ENCODE measurements around the gene SLC16A10. TPM values are rescaled to one million over a fixed set of nuclear protein-coding genes. Genes with fewer than 3 reads are reported as not detected.
"Not testable (repeated sequence)": the region's sequence is repeated elsewhere in the genome, so short reads cannot be mapped to it uniquely, and the experiment has no call there.

Gene SLC16A10
- total RNA-seq, 2 donors from 2014 or later: 8.7 to 13.8 TPM

DNA sequence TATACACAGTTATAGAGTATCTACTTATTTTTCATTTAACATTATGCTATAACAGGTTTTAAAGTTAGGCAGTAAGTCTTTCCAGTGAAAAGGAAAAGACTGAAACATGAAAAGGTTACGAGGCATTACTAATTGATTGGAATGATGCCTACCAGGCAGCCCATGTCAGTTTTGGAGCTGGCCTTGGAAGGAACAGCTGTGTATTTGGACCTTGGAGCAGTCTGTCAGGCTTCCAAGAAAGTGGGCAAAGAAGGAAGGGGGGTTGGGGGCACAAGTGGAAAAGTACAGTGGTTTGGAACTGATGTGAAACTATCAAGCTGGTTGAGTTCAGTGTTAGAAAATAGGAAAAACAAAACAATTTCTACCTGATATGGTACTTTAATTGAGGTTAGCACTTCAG lies 41.7 kb downstream of the SLC16A10 start:
- Histone ChIP-seq H3K9ac (ENCODE audit: extremely low read depth, low read length, poor library complexity, severe bottlenecking) (no peak overlapping the region), H3K4me3 (ENCODE audit: low read length) (no peak overlapping the region), H3K4me1 (ENCODE audit: control insufficient read depth, insufficient read depth, low read length) (no peaks in the 10 kb centered on the region), H3K27me3 (ENCODE audit: control insufficient read depth, insufficient read depth, low read length, poor library complexity, severe bottlenecking) (no peaks in the 10 kb centered on the region), H3K27ac (ENCODE audit: low read depth, low read length) (no peak overlapping the region), H3K9me3 (ENCODE audit: control insufficient read depth, low read length) (no peaks in the 10 kb centered on the region), H3K36me3 (ENCODE audit: control insufficient read depth, insufficient read depth, low read length) (no peaks in the 10 kb centered on the region)
- no peak overlapping the region for H3K27ac Mint-ChIP-seq
- no peaks in the 10 kb centered on the region for H3K36me3 Mint-ChIP-seq (ENCODE audit: low read depth)
- H3K4me1 Mint-ChIP-seq: peaks cover 37% of the 10 kb centered on the region
- 85 to 96% methylated on average over 1 of the region's 1 CpG for WGBS, 2 experiments (ENCODE audit: insufficient coverage in 1 of 2, insufficient read length in 1 of 2)
- no peaks in the 10 kb centered on the region for H3K9me3 Mint-ChIP-seq
- no peak for DNase-seq
- no peak overlapping the region for H3K4me3 Mint-ChIP-seq
- TF ChIP-seq, protein P1, sequence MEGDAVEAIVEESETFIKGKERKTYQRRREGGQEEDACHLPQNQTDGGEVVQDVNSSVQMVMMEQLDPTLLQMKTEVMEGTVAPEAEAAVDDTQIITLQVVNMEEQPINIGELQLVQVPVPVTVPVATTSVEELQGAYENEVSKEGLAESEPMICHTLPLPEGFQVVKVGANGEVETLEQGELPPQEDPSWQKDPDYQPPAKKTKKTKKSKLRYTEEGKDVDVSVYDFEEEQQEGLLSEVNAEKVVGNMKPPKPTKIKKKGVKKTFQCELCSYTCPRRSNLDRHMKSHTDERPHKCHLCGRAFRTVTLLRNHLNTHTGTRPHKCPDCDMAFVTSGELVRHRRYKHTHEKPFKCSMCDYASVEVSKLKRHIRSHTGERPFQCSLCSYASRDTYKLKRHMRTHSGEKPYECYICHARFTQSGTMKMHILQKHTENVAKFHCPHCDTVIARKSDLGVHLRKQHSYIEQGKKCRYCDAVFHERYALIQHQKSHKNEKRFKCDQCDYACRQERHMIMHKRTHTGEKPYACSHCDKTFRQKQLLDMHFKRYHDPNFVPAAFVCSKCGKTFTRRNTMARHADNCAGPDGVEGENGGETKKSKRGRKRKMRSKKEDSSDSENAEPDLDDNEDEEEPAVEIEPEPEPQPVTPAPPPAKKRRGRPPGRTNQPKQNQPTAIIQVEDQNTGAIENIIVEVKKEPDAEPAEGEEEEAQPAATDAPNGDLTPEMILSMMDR (conservative IDR thresholded peaks at IDR 0.05): no peak
- no peaks in the 10 kb centered on the region for H3K27me3 Mint-ChIP-seq (ENCODE audit: insufficient read depth)

DNA sequence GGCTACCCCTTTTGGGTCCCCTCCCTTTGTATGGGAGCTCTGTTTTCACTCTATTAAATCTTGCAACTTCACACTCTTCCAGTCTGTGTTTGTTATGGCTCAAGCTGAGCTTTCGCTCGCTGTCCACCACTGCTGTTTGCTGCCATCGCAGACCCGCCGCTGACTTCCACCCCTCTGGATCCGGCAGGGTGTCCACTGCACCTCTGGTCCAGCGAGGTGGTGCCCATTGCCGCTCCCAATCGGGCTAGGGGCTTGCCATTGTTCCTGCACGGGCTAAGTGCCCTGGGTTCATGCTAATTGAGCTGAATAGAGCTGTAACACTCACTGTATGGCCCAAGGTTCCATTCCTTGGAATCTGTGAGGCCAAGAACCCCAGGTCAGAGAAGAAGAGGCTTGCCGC lies 43.7 kb downstream of the SLC16A10 start:
- H3K4me1 ChIP-seq (ENCODE audit: control insufficient read depth, insufficient read depth, low read length); H3K9ac ChIP-seq (ENCODE audit: extremely low read depth, low read length, poor library complexity, severe bottlenecking); H3K4me3 Mint-ChIP-seq; H3K9me3 Mint-ChIP-seq; H3K36me3 ChIP-seq (ENCODE audit: control insufficient read depth, insufficient read depth, low read length); H3K36me3 Mint-ChIP-seq (ENCODE audit: low read depth); DNase-seq; H3K4me3 ChIP-seq (ENCODE audit: low read length); H3K27ac ChIP-seq (ENCODE audit: low read depth, low read length); H3K27me3 ChIP-seq (ENCODE audit: control insufficient read depth, insufficient read depth, low read length, poor library complexity, severe bottlenecking); H3K27me3 Mint-ChIP-seq (ENCODE audit: insufficient read depth); H3K27ac Mint-ChIP-seq; H3K9me3 ChIP-seq (ENCODE audit: control insufficient read depth, low read length): not testable (repeated sequence)
- peaks cover 41% of the 10 kb centered on the region for H3K4me1 Mint-ChIP-seq
- 90 to 93% methylated on average over 3 to 11 of the region's 11 CpGs for WGBS, 2 experiments (ENCODE audit: insufficient coverage in 1 of 2, insufficient read length in 1 of 2)

DNA sequence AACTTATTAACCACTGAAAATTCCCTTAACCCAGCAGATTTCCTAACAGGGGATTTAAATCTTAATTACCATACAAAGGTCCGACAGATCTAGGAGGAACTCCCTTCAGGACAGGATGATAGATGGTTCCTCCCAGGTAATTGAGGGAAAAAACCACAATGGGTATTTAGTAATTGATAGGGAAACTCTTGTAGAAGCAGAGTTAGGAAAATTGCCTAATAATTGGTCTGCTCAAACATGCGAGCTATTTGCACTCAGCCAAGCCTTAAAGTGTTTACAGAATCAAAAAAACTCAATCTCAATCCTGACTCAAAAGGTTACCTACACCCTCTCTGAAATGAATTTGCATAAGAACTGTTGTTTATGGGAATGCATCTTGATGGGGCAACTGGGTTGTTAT lies 45.4 kb downstream of the SLC16A10 start:
- H3K4me3 ChIP-seq (ENCODE audit: low read length); H3K4me1 ChIP-seq (ENCODE audit: control insufficient read depth, insufficient read depth, low read length); H3K36me3 ChIP-seq (ENCODE audit: control insufficient read depth, insufficient read depth, low read length); H3K27ac ChIP-seq (ENCODE audit: low read depth, low read length); H3K4me3 Mint-ChIP-seq; H3K9me3 Mint-ChIP-seq; H3K9me3 ChIP-seq (ENCODE audit: control insufficient read depth, low read length); H3K36me3 Mint-ChIP-seq (ENCODE audit: low read depth); H3K27me3 ChIP-seq (ENCODE audit: control insufficient read depth, insufficient read depth, low read length, poor library complexity, severe bottlenecking); H3K9ac ChIP-seq (ENCODE audit: extremely low read depth, low read length, poor library complexity, severe bottlenecking); H3K27me3 Mint-ChIP-seq (ENCODE audit: insufficient read depth); DNase-seq: not testable (repeated sequence)
- Mint-ChIP-seq H3K27ac (peak overlapping the region; percentile 77), H3K4me1 (peaks cover 33% of the 10 kb centered on the region)
- 62 to 100% methylated on average over 1 to 2 of the region's 2 CpGs for WGBS, 2 experiments (ENCODE audit: insufficient coverage in 1 of 2, insufficient read length in 1 of 2)

DNA sequence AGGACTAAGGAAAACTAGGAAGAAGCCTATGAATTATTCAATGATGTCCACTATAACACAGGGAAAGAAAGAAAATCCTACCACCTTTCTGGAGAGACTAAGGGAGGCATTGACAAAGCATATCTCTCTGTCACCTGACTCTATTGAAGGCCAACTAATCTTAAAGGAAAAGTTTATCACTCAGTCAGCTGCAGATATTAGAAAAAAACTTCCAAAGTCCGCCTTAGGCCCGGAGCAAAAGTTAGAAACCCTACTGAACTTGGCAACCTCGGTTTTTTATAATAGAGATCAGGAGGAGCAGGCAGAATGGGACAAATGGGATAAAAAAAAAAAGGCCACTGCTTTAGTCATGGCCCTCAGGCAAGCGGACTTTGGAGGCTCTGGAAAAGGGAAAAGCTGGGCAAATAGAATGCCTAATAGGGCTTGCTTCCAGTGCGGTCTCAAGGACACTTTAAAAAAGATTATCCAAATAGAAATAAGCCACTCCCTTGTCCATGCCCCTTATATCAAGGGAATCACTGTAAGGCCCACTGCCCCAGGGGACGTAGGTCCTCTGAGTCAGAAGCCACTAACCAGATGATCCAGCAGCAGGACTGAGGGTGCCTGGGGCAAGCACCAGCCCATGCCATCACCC lies 47.0 kb downstream of the SLC16A10 start:
- WGBS, 2 experiments (ENCODE audit: insufficient coverage in 1 of 2, insufficient read length in 1 of 2): 91 to 96% methylated on average over 3 to 6 of the region's 6 CpGs
- not testable (repeated sequence) for H3K27ac Mint-ChIP-seq; H3K4me3 ChIP-seq (ENCODE audit: low read length); H3K36me3 Mint-ChIP-seq (ENCODE audit: low read depth); H3K9me3 Mint-ChIP-seq; DNase-seq; H3K27me3 Mint-ChIP-seq (ENCODE audit: insufficient read depth); H3K36me3 ChIP-seq (ENCODE audit: control insufficient read depth, insufficient read depth, low read length); H3K27ac ChIP-seq (ENCODE audit: low read depth, low read length); H3K9ac ChIP-seq (ENCODE audit: extremely low read depth, low read length, poor library complexity, severe bottlenecking); H3K4me3 Mint-ChIP-seq; H3K4me1 ChIP-seq (ENCODE audit: control insufficient read depth, insufficient read depth, low read length); H3K9me3 ChIP-seq (ENCODE audit: control insufficient read depth, low read length); H3K27me3 ChIP-seq (ENCODE audit: control insufficient read depth, insufficient read depth, low read length, poor library complexity, severe bottlenecking)
- peaks cover 30% of the 10 kb centered on the region for H3K4me1 Mint-ChIP-seq

DNA sequence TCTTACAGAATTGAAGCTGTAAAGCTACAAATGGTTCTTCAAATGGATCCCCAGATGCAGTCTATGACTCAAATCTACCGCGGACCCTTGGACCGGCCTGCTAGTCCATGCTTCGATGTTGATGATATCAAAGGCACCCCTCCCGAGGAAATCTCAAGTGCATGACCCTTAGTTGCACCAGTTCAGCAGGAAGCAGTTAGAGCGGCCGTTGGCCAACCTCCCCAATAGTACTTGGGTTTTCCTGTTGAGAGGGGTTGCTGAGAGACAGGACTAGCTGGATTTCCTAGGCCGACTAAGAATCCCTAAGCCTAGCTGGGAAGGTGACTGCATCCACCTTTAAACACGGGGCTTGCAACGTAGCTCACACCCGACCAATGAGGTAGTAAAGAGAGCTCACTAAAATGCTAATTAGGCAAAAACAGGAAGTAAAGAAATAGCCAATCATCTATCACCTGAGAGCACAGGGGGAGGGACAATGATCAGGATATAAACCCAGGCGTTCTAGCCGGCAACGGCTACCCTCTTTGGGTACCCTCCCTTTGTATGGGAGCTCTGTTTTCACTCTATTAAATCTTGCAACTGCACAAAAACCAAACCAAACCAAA lies 50.3 kb downstream of the SLC16A10 start:
- not testable (repeated sequence) for H3K27me3 ChIP-seq (ENCODE audit: control insufficient read depth, insufficient read depth, low read length, poor library complexity, severe bottlenecking); H3K4me1 ChIP-seq (ENCODE audit: control insufficient read depth, insufficient read depth, low read length); H3K9me3 Mint-ChIP-seq; DNase-seq; H3K27ac ChIP-seq (ENCODE audit: low read depth, low read length); H3K4me3 ChIP-seq (ENCODE audit: low read length); H3K27ac Mint-ChIP-seq; H3K4me3 Mint-ChIP-seq; H3K36me3 ChIP-seq (ENCODE audit: control insufficient read depth, insufficient read depth, low read length); H3K27me3 Mint-ChIP-seq (ENCODE audit: insufficient read depth); H3K9ac ChIP-seq (ENCODE audit: extremely low read depth, low read length, poor library complexity, severe bottlenecking)
- WGBS, 2 experiments (ENCODE audit: insufficient coverage in 1 of 2, insufficient read length in 1 of 2): 88 to 93% methylated on average over 8 to 14 of the region's 14 CpGs
- H3K9me3 ChIP-seq (ENCODE audit: control insufficient read depth, low read length): peaks cover 13% of the 10 kb centered on the region
- Mint-ChIP-seq H3K36me3 (ENCODE audit: low read depth) (peaks cover 14% of the 10 kb centered on the region), H3K4me1 (peaks cover 17% of the 10 kb centered on the region)
